GM12878 (cell line): Measurements from ENCODE around the gene UNC119. TPM values are rescaled to one million over a fixed set of nuclear protein-coding genes. Genes with fewer than 3 reads are reported as not detected.

Source experiments
- ATAC-seq: fragments of 200-7000 bp; cut with Tn5 transposase; 3 replicates; pipeline ENCODE4 v1.9.1; 2020; ENCODE audit warnings: mild to moderate bottlenecking, moderate library complexity
- BruUV-seq: library from RNA; stranded (reverse); fragments of 400-500 nt; replicated peaks from 2 replicates; lab custom pipeline; 2021; lab: Mats Ljungman, UMichigan
- CTCF ChIA-PET: fragments of 300-600 bp; sonication (Branson Sonifier 250); formaldehyde crosslinking; extraction: SDS; loops from one replicate; lab custom pipeline; 2021; ENCODE audit warnings: inconsistent platforms; lab: Yijun Ruan, JAX
- POLR2A ChIA-PET: fragments of 350-600 bp; formaldehyde crosslinking; extraction: SDS; loops from one replicate; lab custom pipeline; 2021; ENCODE audit warnings: inconsistent platforms; lab: Charles Lee
- RAD21 ChIA-PET: fragments of 300-600 bp; sonication (Branson Sonifier 250); formaldehyde crosslinking; loops from one replicate; lab custom pipeline; 2023; ENCODE audit warnings: antibody characterized with exemption; ENCODE audit not compliant: unreplicated experiment; lab: Charles Lee
- SMC1A ChIA-PET: fragments of 300-600 bp; sonication (Branson Sonifier 250); formaldehyde crosslinking; loops from one replicate; lab custom pipeline; 2023; ENCODE audit not compliant: unreplicated experiment, uncharacterized antibody; lab: Charles Lee
- DNase-seq: peaks from one replicate; pipeline ENCODE4 v3.0.0-alpha.2; 2011; ENCODE audit warnings: low read depth, low spot score
- FAIRE-seq: peaks from 3 replicates; lab custom pipeline; 2011; peaks lifted over from hg19 to GRCh38; lab: Jason Lieb, UNC
- H2AFZ ChIP-seq: 2 replicates; pipeline ENCODE4 v1.6.0; 2011; ENCODE audit warnings: low read depth, low read length, control low read depth; ENCODE audit not compliant: control insufficient read depth
- H3K27ac ChIP-seq: 2 replicates; pipeline ENCODE4 v1.5.1; 2011; ENCODE audit warnings: control low read depth; ENCODE audit not compliant: control insufficient read depth, insufficient read depth
- H3K27me3 ChIP-seq, 2 experiments: replicated peaks in 1 of 2; 2 replicates each; pipeline versions ENCODE4 v1.6.0 to v1.6.1; 2011; ENCODE audit warnings: low read length in 1 of 2; ENCODE audit not compliant: control insufficient read depth in 2 of 2, insufficient read depth in 2 of 2
- H3K36me3 ChIP-seq, 2 experiments: 2 replicates each; pipeline ENCODE4 v1.5.1; 2011; ENCODE audit warnings: low read length in 1 of 2; ENCODE audit not compliant: control insufficient read depth in 2 of 2, insufficient read depth in 2 of 2
- H3K4me1 ChIP-seq: 2 replicates; pipeline ENCODE4 v1.6.1; 2011; ENCODE audit warnings: mild to moderate bottlenecking, low read length, moderate library complexity, mixed read lengths; ENCODE audit not compliant: control insufficient read depth, insufficient read depth
- H3K4me2 ChIP-seq: 2 replicates; pipeline ENCODE4 v1.6.0; 2011; ENCODE audit warnings: control low read depth; ENCODE audit not compliant: control insufficient read depth, insufficient read depth
- H3K4me3 ChIP-seq: fragments of 200-600 bp; sonication (generic); 2 replicates; pipeline ENCODE4 v1.5.1; 2016
- H3K79me2 ChIP-seq: 2 replicates; pipeline ENCODE4 v1.6.0; 2011; ENCODE audit warnings: low read length; ENCODE audit not compliant: control insufficient read depth, insufficient read depth
- H3K9ac ChIP-seq: 2 replicates; pipeline ENCODE4 v1.8.0; 2011; ENCODE audit warnings: low read length, control low read depth, mixed read lengths; ENCODE audit not compliant: control insufficient read depth, insufficient read depth
- H3K9me3 ChIP-seq: replicated peaks from 3 replicates; pipeline ENCODE4 v1.5.1; 2011; ENCODE audit warnings: mild to moderate bottlenecking, low read length; ENCODE audit not compliant: control insufficient read depth, insufficient read depth
- H4K20me1 ChIP-seq: 2 replicates; pipeline ENCODE4 v1.6.0; 2011; ENCODE audit not compliant: control insufficient read depth, insufficient read depth
- SPI1 ChIP-seq: IDR thresholded peaks from 2 replicates; pipeline ENCODE4 v1.6.1; 2011; ENCODE audit warnings: low read depth, mild to moderate bottlenecking, low read length, moderate library complexity, borderline replicate concordance; ENCODE audit not compliant: insufficient read depth
- ZBED1 ChIP-seq: IDR thresholded peaks from 2 replicates; pipeline ENCODE4 v1.6.1; 2016; ENCODE audit warnings: borderline replicate concordance
- ZNF217 ChIP-seq: fragments of 450-650 bp; IDR thresholded peaks from 2 replicates; pipeline ENCODE4 v1.6.1; 2017; ENCODE audit warnings: antibody characterized with exemption, mild to moderate bottlenecking
- WGBS: methylation state at CpG from one replicate; pipeline ENCODE4 v1.1.6; 2016; ENCODE audit warnings: low lambda C conversion rate; ENCODE audit not compliant: insufficient replicate concordance, insufficient coverage; ENCODE audit errors: missing lambda C conversion rate; 5-methylcytosine and 5-hydroxymethylcytosine counted together
- in situ Hi-C: fragments of 300-500 bp; cut with MboI; formaldehyde crosslinking; loops from 9 replicates; pipeline ENCODE4 v1.14.3; 2018; ENCODE audit warnings: mixed read lengths
- intact Hi-C: fragments of 100-400 bp; cut with micrococcal nuclease; formaldehyde crosslinking; loops from one replicate; pipeline ENCODE4 v1.14.2; 2022; ENCODE audit not compliant: unreplicated experiment
- polyA plus RNA-seq, 11 experiments: library from polyadenylated mRNA; depleted of rRNA in 4 of 11; unstranded in 6 of 11; stranded (reverse) in 5 of 11; fragments of >200 nt; fragmentation: Nextera tagmentation in 4 of 11; fragmentation: Illumina TruSeq in 1 of 11; extraction: Ambion mirVana in 4 of 11; extraction: Trizol in 1 of 11; gene quantifications; 1 replicate in 1 of 11; 2 replicates in 10 of 11; pipeline versions ENCODE4 v1.2.1 to v1.2.3, GENCODE V29; 2011 to 2016; ENCODE audit warnings: inconsistent platforms in 2 of 11, missing spikeins in 2 of 11, low read depth in 1 of 11
- total RNA-seq, 4 experiments: library from RNA; depleted of rRNA in 3 of 4; stranded (reverse); fragments of >200 nt in 3 of 4; fragmentation: Illumina TruSeq in 1 of 4; extraction: Trizol in 1 of 4; gene quantifications; 2 replicates each; pipeline versions ENCODE4 v1.2.1 to v1.2.3, GENCODE V29; 2013 to 2021

Gene UNC119
- total and polyA plus RNA-seq, 10 of the 15 experiments (the other 5 are each of a cell fraction or from before 2014, with no cell fraction given), result 2.7 to 436 (median 57.8) TPM

GRCh38 chr17:28518578-28518977 is 33.8 kb downstream of the UNC119 start:
- ATAC-seq (no peak), DNase-seq (no peak), FAIRE-seq (no peak)
- in situ Hi-C loops, result no loop called here
- Histone ChIP-seq H3K79me2 (no peaks in the 10 kb centered on the region), H3K4me1 (peaks cover 9% of the 10 kb centered on the region), H3K9ac (no peak overlapping the region), H3K27me3 (no peaks in the 10 kb centered on the region), H2AFZ (no peak overlapping the region), H4K20me1 (no peaks in the 10 kb centered on the region), H3K9me3 (peaks cover 1% of the 10 kb centered on the region; the same call in 1 of the 3 replicates), H3K27ac (no peak overlapping the region), H3K36me3 (no peaks in the 10 kb centered on the region), H3K4me2 (no peak overlapping the region), H3K4me3 (no peak overlapping the region)
- 69% methylated on average over 7 of the region's 7 CpGs for WGBS
- no peak for TF ChIP-seq ZNF217
- SMC1A ChIA-PET, result no interaction called here
- intact Hi-C loops, result no loop called here
- RAD21 ChIA-PET, result no interaction called here
- POLR2A ChIA-PET, result no interaction called here
- CTCF ChIA-PET, result no interaction called here
- BruUV-seq, result no TSS peak

GRCh38 chr17:28518132-28518531 is 34.3 kb downstream of the UNC119 start:
- Histone ChIP-seq H3K27ac (no peak overlapping the region), H3K36me3 (no peaks in the 10 kb centered on the region), H3K4me3 (no peak overlapping the region), H4K20me1 (no peaks in the 10 kb centered on the region), H3K4me2 (no peak overlapping the region), H2AFZ (no peak overlapping the region), H3K9ac (no peak overlapping the region), H3K9me3 (peaks cover 1% of the 10 kb centered on the region; the same call in 1 of the 3 replicates), H3K79me2 (no peaks in the 10 kb centered on the region), H3K27me3 (no peaks in the 10 kb centered on the region), H3K4me1 (peaks cover 9% of the 10 kb centered on the region)
- WGBS, result 39% methylated on average over 6 of the region's 6 CpGs
- peak; percentile 95 for TF ChIP-seq SPI1
- no peak for TF ChIP-seq ZBED1
- no peak for FAIRE-seq
- in situ Hi-C loops (no loop called here), intact Hi-C loops (no loop called here)
- ChIA-PET CTCF (no interaction called here), SMC1A (no interaction called here), RAD21 (no interaction called here), POLR2A (no interaction called here)
- no peak for DNase-seq
- no TSS peak for BruUV-seq
- ATAC-seq, result peak; percentile 79
